ENCODE data around the gene LLGL1. TPM values are rescaled to one million over a fixed set of nuclear protein-coding genes. Genes with fewer than 3 reads are reported as not detected.

Gene LLGL1
- 10 to 100 TPM; 17.7 to 33.5 TPM for total RNA-seq

DNA sequence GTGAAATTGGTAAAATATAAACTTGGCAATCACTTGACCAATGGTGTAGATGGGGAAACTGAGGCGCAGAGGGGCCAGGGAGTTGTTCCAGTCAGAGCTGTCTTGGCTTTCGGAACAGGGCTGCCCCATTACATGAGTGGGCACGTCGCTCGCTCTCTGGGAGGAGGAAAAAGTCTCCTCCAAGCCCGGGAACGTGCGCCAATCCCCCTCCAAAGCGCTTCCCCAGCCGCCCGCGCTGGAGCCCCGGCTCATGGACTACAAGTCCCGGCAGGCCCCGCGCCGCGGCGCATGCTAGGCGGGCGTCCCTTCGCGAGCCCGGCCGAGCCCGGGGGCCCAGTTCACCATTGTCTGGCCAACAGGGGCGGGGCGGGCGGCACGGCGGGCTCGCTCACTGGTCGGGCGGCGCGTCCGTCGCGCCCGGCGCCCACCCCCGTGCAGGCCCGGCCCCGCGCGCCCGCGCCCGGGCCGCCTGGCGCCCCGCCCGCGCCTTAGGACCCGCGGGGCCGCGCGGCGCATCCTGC lies at the start of gene LLGL1:
Gene LLGL1, plus strand, starts transcription at position 515 of the 521 bp plus-strand sequence. CDS start 48 bp downstream, outside the sequence.
- Histone ChIP-seq H3K36me3 (no peaks in the 10 kb centered on the region), H3K27ac (peak within 1 kb of the TSS in 1 of 2 donors; percentile 13), H3K9me3 (no peaks in the 10 kb centered on the region), H3K27me3 (replicated peaks; ENCODE audit: insufficient read depth) (no peaks in the 10 kb centered on the region), H3K4me3 (peak within 1 kb of the TSS; percentile 53 to 57), H3K4me1 (replicated peaks) (no peaks in the 10 kb centered on the region)
- intact Hi-C loops (cut with DNase I), result no loop called here
- peak; percentile 95 for DNase-seq (ENCODE audit: low spot score)
- TF ChIP-seq, protein P1, sequence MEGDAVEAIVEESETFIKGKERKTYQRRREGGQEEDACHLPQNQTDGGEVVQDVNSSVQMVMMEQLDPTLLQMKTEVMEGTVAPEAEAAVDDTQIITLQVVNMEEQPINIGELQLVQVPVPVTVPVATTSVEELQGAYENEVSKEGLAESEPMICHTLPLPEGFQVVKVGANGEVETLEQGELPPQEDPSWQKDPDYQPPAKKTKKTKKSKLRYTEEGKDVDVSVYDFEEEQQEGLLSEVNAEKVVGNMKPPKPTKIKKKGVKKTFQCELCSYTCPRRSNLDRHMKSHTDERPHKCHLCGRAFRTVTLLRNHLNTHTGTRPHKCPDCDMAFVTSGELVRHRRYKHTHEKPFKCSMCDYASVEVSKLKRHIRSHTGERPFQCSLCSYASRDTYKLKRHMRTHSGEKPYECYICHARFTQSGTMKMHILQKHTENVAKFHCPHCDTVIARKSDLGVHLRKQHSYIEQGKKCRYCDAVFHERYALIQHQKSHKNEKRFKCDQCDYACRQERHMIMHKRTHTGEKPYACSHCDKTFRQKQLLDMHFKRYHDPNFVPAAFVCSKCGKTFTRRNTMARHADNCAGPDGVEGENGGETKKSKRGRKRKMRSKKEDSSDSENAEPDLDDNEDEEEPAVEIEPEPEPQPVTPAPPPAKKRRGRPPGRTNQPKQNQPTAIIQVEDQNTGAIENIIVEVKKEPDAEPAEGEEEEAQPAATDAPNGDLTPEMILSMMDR (IDR thresholded peaks at IDR 0.05), result peak in 1 of 4 experiments; percentile 15
- TF ChIP-seq POLR2A (IDR thresholded peaks at IDR 0.05) (no peak), POLR2AphosphoS5 (IDR thresholded peaks at IDR 0.05) (peak; percentile 76)
- WGBS, result under 1% methylated on average over 26 of the region's 60 CpGs

DNA sequence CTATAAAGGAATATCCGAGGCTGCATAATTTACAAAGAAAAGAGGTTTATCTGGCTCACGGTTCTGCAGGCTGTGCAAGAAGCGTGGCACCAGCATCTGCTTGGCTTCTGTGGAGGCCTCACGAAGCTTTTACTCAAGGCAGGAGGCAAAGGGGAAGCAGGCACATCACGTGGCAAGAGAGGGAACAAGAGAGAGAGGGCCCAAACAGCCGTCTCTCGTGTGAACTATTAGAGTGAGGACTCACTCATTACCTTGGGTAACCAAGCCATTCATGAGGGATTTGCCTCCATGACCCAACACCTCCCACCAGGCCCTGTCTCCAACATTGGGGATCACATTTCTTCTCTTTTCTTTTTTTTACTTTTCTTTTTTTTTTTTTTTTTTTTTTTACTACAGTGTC lies 49.3 kb upstream of the LLGL1 start:
- 79% methylated on average over 7 of the region's 7 CpGs for WGBS
- Histone ChIP-seq H3K27ac (no peak overlapping the region), H3K27me3 (replicated peaks; ENCODE audit: insufficient read depth) (no peaks in the 10 kb centered on the region), H3K4me3 (no peak overlapping the region), H3K4me1 (replicated peaks) (no peaks in the 10 kb centered on the region), H3K36me3 (no peaks in the 10 kb centered on the region), H3K9me3 (no peaks in the 10 kb centered on the region)
- intact Hi-C loops (cut with DNase I), result no loop called here
- TF ChIP-seq, protein P1 (IDR thresholded peaks at IDR 0.05), result no peak
- TF ChIP-seq POLR2AphosphoS5 (IDR thresholded peaks at IDR 0.05), result no peak
- TF ChIP-seq POLR2A (IDR thresholded peaks at IDR 0.05), result no peak
- no peak for DNase-seq (ENCODE audit: low spot score)

DNA sequence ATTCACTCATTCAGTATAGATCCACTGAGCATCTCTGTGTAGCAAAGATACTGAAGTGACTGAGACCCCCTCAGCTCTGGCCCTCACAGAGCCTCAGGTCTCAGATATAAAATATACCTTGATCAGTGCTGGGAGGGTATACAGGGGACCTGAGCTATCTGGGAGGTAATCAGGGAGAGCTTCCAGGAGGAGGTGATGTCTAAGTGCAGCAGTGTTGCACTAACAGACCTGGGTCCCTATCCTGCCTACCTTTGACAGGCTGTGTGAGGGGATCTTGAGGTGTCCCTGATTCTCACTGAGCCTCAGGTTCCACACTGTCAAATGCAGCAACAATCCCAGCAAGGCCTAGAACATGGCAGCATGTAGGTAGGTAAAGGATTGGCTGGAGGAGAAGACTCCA lies 48.3 kb upstream of the LLGL1 start:
- intact Hi-C loops (cut with DNase I), result no loop called here
- Histone ChIP-seq H3K9me3 (no peaks in the 10 kb centered on the region), H3K27me3 (replicated peaks; ENCODE audit: insufficient read depth) (no peaks in the 10 kb centered on the region), H3K27ac (no peak overlapping the region), H3K36me3 (no peaks in the 10 kb centered on the region), H3K4me1 (replicated peaks) (peaks cover 3% of the 10 kb centered on the region), H3K4me3 (no peak overlapping the region)
- no peak for DNase-seq (ENCODE audit: low spot score)
- no peak for TF ChIP-seq POLR2A (IDR thresholded peaks at IDR 0.05)
- TF ChIP-seq, protein P1 (IDR thresholded peaks at IDR 0.05), result no peak
- no peak for TF ChIP-seq POLR2AphosphoS5 (IDR thresholded peaks at IDR 0.05)

DNA sequence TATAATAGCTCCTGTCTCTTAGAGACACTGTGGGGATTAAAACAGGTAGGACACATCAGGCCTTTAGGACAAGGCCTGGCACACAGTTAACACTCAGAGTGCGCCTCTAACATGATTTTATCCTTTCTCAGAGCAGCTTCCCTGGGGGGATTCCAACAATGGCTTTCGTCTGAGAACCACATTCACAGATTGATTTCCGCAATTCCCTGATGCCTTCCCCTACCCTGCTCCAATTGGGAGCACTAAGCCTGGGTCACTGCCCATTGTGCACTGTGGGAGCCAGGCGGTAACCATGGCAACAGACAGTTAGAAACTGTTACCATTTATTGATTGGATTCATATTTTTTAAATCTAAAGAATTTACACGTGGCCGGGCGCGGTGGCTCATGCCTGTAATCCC lies 47.7 kb upstream of the LLGL1 start:
- Histone ChIP-seq H3K27me3 (replicated peaks; ENCODE audit: insufficient read depth) (no peaks in the 10 kb centered on the region), H3K36me3 (no peaks in the 10 kb centered on the region), H3K4me1 (replicated peaks) (peaks cover 8% of the 10 kb centered on the region), H3K9me3 (no peaks in the 10 kb centered on the region), H3K4me3 (no peak overlapping the region), H3K27ac (no peak overlapping the region)
- 95% methylated on average over 8 of the region's 8 CpGs for WGBS
- intact Hi-C loops (cut with DNase I), result no loop called here
- TF ChIP-seq POLR2A (IDR thresholded peaks at IDR 0.05) (no peak), POLR2AphosphoS5 (IDR thresholded peaks at IDR 0.05) (no peak)
- TF ChIP-seq, protein P1 (IDR thresholded peaks at IDR 0.05), result no peak
- no peak for DNase-seq (ENCODE audit: low spot score)

DNA sequence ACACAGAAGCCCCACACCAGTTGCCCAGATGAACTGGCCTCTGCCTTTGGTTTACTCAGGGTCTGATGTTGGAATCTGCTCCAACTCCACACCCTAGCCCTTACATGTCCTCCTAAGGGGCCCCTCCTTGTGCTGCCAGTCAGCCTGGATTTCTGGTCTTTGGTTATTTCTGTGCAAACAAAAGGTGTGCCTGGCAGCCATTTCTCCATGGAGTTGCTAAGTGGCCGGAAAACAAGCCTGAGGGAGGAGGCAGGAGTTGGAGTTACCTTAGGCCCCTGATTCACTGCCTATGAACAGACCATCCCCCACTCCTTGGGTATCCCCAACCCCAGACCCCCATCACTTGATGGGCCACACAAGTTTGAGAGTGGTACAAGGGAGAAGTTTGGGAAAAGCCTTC lies 46.2 kb upstream of the LLGL1 start:
- TF ChIP-seq, protein P1 (IDR thresholded peaks at IDR 0.05), result no peak
- TF ChIP-seq POLR2AphosphoS5 (IDR thresholded peaks at IDR 0.05) (no peak), POLR2A (IDR thresholded peaks at IDR 0.05) (no peak)
- Histone ChIP-seq H3K36me3 (no peaks in the 10 kb centered on the region), H3K27ac (no peak overlapping the region), H3K27me3 (replicated peaks; ENCODE audit: insufficient read depth) (no peaks in the 10 kb centered on the region), H3K4me3 (no peak overlapping the region), H3K4me1 (replicated peaks) (peaks cover 8% of the 10 kb centered on the region), H3K9me3 (no peaks in the 10 kb centered on the region)
- WGBS, result 72% methylated on average over 1 of the region's 1 CpG
- intact Hi-C loops (cut with DNase I), result no loop called here
- DNase-seq (ENCODE audit: low spot score), result no peak

Measured in prostate gland (tissue), 2 donors.